Vagina (tissue), 2 donors: Measurements from ENCODE around the gene TRIM66.

ENCODE experiments used
- POLR2A ChIP-seq, 2 donors: fragments of 450-650 bp; IDR thresholded peaks; one replicate each; pipeline ENCODE4 v1.6.1; 2017; ENCODE audit warnings: antibody characterized with exemption in 2 of 2, mild to moderate bottlenecking in 2 of 2, moderate library complexity in 2 of 2
- TF ChIP-seq, protein P1 (sequence below), 3 experiments: fragments of 450-650 bp in 2 of 3; fragments of 200-600 bp in 1 of 3; sonication (generic) in 1 of 3; IDR thresholded peaks; one replicate each; pipeline ENCODE4 v1.5.1; 2017 to 2019; ENCODE audit warnings: antibody characterized with exemption in 3 of 3, mild to moderate bottlenecking in 2 of 3, moderate library complexity in 2 of 3

DNA sequence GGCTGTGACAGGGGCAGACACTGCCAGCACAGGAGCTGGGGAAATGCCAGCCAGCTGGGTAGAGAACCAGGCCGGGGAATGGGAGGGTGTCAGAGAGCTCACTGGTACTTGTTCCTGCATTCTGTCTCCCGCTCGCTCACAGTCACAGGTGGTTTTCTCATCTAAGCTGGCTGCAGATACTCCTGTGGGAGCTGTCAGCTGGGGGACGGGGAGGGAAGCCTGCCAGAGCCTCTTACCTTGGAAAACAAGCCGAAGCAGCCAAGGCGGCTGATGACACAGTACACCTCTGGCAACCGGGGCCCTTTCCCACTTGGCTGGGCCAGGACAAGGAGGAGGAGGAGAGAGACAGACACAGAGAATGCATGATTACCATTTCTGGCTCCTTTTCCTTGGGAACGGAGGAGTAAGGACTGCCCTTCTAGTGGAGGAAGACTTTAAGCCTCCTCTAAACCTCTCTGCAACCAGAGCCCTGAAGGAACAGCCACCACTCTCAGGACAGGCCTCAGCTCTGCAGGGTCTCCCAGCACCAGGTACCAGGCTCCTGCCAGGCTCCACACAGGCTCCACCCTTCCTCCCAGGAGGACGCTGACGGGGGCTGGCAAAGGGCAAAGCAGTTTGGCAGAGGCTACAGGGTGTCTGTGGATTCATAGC is 25.2 kb upstream of the TRIM66 start:
- TF ChIP-seq, protein P1, sequence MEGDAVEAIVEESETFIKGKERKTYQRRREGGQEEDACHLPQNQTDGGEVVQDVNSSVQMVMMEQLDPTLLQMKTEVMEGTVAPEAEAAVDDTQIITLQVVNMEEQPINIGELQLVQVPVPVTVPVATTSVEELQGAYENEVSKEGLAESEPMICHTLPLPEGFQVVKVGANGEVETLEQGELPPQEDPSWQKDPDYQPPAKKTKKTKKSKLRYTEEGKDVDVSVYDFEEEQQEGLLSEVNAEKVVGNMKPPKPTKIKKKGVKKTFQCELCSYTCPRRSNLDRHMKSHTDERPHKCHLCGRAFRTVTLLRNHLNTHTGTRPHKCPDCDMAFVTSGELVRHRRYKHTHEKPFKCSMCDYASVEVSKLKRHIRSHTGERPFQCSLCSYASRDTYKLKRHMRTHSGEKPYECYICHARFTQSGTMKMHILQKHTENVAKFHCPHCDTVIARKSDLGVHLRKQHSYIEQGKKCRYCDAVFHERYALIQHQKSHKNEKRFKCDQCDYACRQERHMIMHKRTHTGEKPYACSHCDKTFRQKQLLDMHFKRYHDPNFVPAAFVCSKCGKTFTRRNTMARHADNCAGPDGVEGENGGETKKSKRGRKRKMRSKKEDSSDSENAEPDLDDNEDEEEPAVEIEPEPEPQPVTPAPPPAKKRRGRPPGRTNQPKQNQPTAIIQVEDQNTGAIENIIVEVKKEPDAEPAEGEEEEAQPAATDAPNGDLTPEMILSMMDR (IDR thresholded peaks at IDR 0.05): no peak
- no peak for TF ChIP-seq POLR2A (IDR thresholded peaks at IDR 0.05)
